Subcutaneous adipose tissue (tissue), 4 donors: ENCODE measurements around the gene PLAAT2. TPM values are rescaled to one million over a fixed set of nuclear protein-coding genes. Genes with fewer than 3 reads are reported as not detected.

Source experiments
- total RNA-seq, 4 donors: library from RNA; depleted of rRNA; stranded (reverse); fragments of >200 nt; gene quantifications; one replicate each; pipeline ENCODE4 v1.1.0, GENCODE V29; 2016
- TF ChIP-seq, protein P1 (sequence below): fragments of 450-650 bp; IDR thresholded peaks from one replicate; pipeline ENCODE4 v1.5.1; 2016; ENCODE audit warnings: low read depth, mild to moderate bottlenecking, control low read depth, antibody characterized with exemption, moderate library complexity

Gene PLAAT2
- total RNA-seq, 4 donors from 2014 or later: not detected

GRCh38 chr11:63590024-63590788 is 27.0 kb upstream of the PLAAT2 start:
- TF ChIP-seq, protein P1, sequence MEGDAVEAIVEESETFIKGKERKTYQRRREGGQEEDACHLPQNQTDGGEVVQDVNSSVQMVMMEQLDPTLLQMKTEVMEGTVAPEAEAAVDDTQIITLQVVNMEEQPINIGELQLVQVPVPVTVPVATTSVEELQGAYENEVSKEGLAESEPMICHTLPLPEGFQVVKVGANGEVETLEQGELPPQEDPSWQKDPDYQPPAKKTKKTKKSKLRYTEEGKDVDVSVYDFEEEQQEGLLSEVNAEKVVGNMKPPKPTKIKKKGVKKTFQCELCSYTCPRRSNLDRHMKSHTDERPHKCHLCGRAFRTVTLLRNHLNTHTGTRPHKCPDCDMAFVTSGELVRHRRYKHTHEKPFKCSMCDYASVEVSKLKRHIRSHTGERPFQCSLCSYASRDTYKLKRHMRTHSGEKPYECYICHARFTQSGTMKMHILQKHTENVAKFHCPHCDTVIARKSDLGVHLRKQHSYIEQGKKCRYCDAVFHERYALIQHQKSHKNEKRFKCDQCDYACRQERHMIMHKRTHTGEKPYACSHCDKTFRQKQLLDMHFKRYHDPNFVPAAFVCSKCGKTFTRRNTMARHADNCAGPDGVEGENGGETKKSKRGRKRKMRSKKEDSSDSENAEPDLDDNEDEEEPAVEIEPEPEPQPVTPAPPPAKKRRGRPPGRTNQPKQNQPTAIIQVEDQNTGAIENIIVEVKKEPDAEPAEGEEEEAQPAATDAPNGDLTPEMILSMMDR: no peak

- TF ChIP-seq, protein P1: no peak
Measured at GRCh38 chr11:63589000-63589399, 25.8 kb upstream of the PLAAT2 start.

DNA sequence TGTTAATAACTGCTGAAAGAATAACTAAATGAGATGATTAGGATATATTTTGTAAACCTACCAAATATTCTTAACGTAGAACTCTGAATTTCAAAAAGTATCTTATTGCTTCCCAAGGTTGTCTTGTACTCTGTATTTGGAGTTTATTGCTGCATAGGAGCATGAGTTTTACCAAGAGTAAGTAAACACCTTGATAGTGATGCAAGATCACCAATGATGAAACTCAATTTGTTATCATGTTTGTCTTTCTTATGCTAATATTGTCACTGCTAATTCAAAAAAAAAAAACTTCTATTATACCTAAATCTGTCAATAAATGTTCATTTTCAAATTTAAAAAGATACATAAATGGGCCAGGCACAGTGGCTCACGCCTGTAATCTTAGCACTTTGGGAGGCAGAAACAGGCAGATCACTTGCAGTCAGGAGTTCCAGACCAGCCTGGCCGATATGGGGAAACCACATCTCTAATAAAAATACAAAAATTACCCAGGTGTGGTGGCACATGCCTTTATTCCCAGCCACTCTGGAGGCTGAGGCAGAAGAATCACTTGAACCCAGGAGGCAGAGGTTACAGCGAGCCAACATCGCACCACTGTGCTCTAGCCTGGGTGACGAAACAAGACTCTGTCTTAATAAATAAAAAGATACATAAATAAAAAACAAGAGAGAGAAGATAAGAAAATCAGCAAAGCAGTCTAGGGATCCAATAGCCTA is 23.4 kb upstream of the PLAAT2 start:
- TF ChIP-seq, protein P1: no peak

GRCh38 chr11:63583357-63583677 is 20.1 kb upstream of the PLAAT2 start:
- TF ChIP-seq, protein P1: no peak

DNA sequence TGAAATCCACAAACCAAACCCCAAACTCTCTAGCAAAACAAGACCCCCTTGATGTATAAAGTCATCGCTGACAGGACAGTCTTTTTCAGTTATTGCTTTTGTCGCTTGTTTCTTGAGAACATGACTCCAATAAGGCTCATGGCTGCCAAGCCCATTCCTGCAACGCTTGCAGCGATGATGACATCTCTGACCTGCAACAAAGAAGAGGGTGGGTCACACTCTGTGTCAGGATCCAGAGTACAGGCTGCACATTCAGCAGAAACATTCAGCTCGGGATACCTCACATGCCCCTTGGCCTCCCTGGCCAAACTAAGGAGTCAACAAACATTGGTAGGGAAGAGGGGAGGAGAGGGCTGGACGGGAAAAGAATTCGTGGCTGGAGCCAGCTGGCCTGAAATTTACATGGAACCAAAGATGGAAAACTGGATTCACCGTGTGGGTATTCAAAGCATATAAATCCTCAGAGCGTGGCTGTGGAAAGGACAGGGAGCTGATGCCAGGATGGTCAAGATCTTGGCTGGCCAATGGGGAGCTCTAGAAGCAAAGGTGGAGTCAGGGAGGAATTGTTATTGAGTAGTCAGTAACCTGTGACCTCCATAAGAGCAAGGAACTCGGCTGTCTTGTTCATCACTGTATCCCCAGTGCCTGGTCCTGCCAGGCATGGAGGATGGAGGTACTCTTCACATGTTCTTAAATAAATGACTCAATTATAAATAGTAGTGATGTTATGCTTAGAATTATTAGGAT is 11.8 kb upstream of the PLAAT2 start:
- TF ChIP-seq, protein P1: no peak

- TF ChIP-seq, protein P1: no peak
Measured at GRCh38 chr11:63573881-63574855, 11.0 kb upstream of the PLAAT2 start.
